ENCODE data around the gene PACSIN3.

PACSIN3 gene

DNA sequence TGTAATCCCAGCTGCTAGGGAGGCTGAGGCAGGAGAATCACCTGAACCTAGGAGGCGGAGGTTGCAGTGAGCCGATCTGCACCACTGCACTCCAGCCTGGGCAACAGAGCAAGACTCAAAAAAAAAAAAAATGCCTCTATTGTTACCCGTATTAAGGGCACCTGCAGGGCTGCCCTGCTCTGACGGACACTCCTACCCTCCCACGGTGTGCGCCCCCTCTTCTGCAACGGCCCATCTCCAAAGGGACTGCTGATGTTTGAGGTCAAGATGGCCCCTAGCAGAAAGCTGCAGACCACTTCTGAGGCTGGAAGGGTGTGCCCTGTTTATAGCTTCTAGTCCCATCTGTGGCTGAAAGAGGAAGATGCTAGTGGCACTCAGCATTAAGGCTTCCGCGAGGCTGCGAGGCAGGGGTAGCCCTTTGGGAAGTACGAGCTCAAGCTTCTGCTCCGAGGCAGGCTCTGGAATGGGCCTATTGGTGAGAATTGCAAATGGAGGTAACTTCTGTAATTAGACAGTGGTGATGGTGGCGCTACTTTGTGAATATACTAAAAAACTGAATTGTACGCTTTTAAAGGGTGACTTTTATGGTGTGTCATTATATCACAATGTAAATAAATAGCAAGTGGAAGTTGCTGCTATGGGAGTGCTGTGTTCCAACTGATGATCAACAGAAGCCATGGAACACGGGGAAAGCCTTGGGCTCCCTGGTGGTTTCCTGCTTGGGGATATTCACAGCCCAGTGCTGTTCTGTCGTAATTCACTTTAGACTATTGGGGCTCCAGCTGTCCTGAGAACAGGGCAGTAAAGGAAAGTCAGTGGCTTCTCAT lies 33.9 kb downstream of the PACSIN3 start:
- no peak for DNase-seq

DNA sequence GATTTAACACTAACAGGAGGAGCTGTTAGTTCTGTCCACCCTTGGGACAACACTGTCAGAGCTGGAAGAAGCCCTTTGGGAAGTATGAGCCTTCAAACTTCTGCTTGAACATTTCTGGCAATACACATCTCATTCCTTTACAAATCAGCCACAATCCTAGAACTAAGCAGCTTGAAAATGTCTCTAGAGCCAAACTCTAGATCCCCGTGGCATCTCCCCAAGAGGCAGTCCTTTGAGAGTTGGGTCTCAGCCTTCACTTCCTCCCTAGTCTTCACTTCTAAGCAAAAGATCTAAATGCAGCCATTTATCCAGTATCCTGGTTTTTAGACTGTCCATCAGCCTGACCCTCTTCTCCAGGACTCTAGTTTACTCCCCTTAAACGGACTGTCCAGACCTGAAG lies 36.5 kb downstream of the PACSIN3 start:
- no peak for DNase-seq

DNA sequence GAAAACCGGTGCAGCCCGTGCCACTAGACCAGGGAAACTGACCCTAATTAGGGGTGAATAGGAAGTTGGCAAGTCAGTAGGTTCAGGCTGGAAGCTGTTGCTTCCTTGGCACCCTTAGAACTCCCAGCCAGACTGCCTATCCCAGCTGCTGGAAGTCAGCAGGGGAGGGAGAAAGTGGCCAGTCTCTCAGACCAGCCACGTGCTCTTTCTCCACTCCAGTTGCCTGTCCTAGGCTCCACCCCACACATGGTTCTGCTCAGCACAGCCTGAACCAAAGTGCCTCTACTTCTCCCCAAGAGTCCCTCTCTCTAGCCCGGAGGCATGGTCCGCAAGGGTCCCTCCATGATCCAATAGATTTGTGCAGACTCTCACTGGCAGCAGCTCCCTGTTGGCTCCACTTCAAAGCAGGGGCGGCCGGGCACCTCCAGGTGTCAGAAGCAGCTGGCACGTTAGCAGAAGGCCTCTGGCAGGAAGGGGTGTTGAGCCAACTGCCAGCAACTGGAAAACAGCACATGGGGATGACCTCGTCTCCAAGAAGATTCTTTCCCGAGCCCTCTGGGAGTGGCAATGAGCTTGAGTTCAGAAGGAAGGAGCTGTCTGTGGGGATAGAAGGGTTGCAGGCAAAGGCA lies 37.2 kb downstream of the PACSIN3 start:
- DNase-seq: no peak

DNA sequence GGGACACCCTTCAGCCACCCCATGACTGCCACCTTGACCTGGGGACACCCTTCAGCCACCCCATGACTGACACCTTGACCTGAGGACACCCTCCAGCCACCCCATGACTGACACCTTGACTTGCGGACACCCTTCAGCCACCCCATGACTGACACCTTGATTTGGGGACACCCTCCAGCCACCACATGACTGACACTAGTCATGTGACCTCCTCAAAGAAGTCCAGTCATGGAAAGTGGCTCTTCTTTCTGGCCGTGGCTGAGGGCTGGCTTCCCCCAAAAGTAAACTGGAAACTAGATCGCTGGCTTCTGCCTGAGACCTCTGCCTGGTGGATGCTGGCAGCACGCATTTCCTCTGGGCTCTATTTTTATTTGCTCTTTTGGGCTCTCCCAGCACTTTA lies 38.0 kb downstream of the PACSIN3 start:
- no peak for DNase-seq

DNA sequence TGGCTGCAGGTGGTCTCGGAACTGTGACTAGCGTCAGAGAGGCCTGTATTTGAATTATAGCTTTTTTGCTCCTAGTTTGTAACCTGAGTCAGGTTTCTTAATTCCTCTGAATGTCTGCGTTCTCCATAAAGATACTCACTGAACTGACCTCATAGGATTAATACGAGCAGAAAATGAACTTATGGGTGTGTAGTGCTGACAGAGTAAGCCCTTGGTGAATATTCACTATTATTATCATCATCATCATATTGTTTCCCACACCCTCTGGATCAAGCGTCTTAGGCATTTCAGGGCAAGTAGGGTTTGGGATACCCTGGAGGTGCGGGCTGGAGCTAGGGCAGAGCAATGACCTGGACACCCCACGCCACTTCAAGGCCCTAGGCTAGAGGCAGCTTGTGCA lies 38.6 kb downstream of the PACSIN3 start:
- no peak for DNase-seq

DNA sequence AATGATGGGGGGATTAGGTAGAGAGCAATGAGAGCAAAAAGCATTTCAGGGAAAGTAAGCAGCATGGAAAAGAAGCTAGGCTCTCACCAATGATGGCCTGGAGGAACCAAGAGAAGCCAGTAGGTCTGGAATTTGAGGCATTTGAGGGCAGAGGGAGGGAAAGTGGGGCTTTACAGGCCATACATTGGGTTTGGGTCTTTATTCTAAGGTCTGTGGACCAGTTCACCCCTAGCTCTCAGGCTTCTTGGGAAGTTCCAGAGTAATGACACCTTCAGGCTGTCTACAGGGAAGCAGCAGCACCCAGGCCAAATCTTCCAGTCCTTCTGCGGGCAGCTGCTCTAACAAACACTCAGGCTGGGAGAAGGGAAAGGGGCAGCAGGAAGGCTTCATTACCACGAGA lies 39.0 kb downstream of the PACSIN3 start:
- no peak for DNase-seq

DNA sequence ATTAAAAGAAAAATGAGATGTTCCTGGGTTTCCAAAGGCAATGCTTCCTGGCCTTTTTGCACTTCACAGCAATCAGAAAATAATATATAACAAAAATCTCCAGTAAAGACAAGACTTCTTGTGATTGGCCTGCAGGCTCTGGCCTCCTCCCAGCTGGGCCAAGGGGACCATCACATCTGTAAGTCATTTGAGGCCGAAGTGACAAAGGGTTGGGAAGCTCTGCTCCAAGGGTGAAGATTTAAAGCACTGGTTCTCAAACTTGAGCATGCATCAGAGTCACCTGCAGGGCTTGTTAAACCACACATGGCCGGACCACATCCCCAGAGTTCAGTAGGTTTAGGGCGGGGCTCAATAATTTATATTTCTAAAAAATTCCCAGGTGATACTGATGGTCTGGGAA lies 41.7 kb downstream of the PACSIN3 start:
- DNase-seq: no peak

DNA sequence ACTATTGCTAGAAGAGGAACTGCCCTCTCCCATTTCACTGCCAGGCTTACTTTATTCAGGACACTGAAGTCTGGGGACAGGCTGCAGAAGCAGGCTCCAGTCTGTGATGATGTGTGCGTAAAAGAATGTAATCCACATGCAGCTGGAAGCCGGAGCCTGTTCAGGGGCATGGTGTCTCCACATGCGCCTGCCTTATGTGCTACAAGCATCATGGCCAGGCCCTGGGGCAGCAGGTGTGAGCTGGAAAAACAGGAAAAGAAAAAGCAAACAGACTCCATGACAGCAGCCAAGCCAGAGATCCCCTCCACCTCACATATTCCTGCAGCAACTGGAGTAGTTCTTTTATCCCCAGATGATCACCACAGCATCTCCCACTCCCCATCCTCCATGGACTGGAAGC lies 42.9 kb downstream of the PACSIN3 start:
- DNase-seq: no peak

DNA sequence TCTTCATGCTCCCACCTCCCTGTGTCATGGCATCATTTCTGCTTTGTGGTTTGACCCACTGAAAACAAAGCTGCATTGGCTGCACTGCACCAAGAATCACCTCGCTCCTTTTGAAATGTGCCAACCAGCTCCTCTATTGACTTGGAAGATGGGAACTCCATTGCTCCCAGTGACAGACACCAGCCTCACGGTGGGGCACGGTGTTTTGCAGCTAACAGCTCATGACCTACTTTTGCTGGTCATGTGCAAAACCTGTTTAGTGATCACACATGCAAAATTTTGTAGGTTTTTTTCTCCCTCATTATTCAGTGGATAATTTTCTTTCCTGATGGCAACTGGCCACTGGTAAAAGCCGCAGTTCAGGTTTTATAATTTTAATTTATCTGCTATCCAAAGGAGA lies 46.4 kb downstream of the PACSIN3 start:
- no peak for DNase-seq

DNA sequence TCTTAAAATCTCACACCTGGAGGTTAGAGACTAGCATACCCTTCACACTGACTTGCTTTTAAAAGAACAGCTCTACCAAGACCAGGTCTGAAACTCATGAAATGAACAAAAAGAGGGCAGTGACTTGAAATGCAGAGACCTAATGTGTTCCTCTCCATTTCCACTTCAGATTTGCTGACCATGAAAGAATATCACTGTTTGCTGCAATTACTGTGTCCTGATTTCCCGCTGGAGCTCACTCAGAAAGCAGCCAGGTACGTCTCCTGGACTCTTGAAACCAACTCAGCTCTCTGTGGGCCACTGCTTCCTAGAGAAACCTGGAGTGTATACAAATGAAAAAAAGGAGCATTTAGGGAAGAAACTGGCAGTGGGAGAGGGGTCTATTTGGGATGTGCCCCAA lies 48.8 kb downstream of the PACSIN3 start:
- no peak for DNase-seq

DNA sequence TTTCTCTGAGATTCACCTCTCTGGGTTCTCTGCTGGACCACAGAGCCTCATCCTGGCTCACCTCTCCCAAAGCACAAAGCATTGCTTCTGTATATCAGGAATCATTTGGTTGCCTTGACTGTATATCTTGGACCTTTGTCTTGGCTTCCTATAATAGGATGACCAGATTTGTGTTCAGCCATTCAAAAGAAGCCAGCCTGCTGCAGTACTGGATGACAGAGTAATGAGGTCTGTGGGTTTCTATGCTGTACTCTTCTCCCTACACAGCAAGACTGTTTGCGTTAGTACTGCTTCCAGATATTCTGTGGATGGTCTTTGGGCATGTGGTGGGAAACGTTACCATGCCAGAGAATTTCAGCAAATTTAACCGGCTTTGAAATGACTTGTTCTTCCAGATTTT lies 49.3 kb downstream of the PACSIN3 start:
- DNase-seq: no peak

DNA sequence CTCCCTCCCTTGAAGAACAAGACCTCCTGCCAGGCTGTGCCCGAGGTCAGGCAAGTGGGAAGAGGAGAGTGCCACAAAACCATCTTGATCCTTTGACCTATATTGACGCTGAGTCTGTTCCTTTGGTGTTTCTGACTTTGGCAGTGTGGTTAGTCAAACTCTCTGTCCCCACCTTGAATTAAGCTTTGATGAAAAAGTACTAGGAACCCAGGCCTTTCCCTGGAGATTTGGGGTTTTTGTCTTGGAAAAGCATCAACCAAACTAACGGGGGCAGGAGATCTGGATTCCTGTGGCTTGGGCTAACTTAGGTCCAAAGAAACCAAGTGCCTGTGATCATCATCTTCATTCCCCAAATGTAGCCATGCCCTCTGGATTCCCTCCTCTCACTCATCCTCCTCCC lies 49.9 kb downstream of the PACSIN3 start:
- no peak for DNase-seq

DNA sequence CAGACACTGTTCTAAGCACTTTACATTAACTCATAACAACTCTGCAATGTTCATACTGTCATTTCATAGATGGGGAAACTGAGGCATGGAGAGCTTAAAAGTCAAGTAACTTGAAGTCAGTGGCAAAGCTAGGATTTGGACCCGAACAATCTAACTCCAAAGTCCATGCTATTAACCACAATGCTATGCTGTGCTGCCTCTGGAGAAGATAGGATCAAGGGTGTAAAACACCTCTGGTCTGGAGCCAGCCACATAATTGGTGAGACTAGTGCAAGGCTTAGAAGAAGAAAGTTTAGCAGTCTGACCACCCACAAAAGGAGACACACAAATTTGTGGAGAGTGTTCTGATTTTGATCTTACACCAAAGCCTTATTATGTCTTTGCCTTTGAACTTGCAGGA lies 53.3 kb downstream of the PACSIN3 start:
- DNase-seq: no peak

DNA sequence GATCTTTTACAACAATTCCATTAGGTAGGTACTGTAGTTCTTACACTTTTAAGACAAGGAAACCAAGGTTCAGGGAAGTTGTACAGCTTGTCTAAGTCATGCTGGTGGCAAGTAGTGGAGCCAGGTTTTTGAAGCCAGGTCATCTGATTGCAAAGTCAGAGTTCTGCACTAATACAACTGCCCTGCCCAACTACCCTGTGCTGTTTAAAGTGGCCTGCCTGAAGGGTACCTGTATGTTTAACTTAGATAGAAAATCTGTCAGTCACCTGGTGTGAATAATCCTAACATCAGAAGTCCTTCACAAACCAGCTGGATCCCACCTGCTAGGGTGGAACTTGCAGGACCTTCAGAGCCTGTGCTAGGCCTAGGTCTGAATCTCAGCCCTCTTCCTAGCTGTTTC lies 53.7 kb downstream of the PACSIN3 start:
- DNase-seq: no peak

DNA sequence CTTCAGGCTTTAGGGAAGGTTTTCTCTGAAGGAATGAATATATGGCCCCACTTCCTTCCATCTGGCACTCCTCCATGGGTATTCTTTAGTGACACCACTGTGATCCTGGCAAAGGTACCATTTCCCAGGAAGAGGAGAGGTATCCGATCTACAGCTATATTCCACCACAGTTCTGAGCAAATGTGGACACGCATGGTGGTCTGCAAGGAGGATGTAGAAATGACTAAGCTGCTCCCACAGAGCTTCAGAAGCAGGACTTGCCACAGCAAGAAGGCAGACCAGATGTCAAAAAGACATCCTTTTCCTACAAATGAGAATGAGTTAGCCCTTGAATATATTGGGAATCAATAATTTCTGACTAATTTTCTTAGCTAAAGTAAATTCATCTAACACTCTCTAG lies 55.1 kb downstream of the PACSIN3 start:
- DNase-seq: no peak

DNA sequence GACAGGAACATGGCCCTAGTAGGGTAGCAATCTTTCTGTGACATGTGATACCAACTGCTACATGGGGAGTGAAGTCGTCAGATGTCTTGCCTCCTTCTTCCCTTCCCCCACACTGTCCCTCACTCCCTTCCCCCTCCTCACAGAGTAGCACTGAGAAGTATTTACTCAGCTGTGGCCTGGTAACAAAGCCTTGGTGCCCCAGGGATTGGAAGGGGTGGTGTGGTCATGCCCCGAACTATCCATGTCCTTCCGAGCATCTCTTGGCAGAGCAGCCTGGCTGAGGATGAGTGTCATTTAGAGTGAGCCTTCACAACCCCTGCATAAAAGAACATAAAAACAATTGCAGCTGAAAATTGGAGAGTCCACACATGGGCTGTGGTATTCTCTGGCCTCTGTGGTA lies 55.7 kb downstream of the PACSIN3 start:
- DNase-seq: no peak

Data from 8988T (cell line).